ENCODE measurements around the gene EGR4.

GRCh38 chr2:73297586-73297985 lies 4.2 kb upstream of the EGR4 start:
- TF ChIP-seq, protein P1, sequence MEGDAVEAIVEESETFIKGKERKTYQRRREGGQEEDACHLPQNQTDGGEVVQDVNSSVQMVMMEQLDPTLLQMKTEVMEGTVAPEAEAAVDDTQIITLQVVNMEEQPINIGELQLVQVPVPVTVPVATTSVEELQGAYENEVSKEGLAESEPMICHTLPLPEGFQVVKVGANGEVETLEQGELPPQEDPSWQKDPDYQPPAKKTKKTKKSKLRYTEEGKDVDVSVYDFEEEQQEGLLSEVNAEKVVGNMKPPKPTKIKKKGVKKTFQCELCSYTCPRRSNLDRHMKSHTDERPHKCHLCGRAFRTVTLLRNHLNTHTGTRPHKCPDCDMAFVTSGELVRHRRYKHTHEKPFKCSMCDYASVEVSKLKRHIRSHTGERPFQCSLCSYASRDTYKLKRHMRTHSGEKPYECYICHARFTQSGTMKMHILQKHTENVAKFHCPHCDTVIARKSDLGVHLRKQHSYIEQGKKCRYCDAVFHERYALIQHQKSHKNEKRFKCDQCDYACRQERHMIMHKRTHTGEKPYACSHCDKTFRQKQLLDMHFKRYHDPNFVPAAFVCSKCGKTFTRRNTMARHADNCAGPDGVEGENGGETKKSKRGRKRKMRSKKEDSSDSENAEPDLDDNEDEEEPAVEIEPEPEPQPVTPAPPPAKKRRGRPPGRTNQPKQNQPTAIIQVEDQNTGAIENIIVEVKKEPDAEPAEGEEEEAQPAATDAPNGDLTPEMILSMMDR (IDR thresholded peaks at IDR 0.05) = no peak
- TF ChIP-seq EP300 (IDR thresholded peaks at IDR 0.05) (no peak), POLR2AphosphoS5 (IDR thresholded peaks at IDR 0.05) (no peak)
